Right atrium auricular region (tissue), 2 donors: ENCODE results near the gene DCC. TPM values are rescaled to one million over a fixed set of nuclear protein-coding genes. Genes with fewer than 3 reads are reported as not detected.

Experiments
- DNase-seq: peaks from one replicate; pipeline ENCODE4 v3.0.0-alpha.2; 2019; ENCODE audit warnings: low spot score
- H3K27ac ChIP-seq, 2 donors: fragments of 200-600 bp; sonication (generic); 1 replicate in 1 of 2; 2 replicates in 1 of 2; pipeline ENCODE4 v1.5.1; 2016 to 2019
- H3K27me3 ChIP-seq, 2 donors: fragments of 200-600 bp; sonication (generic); one replicate each; pipeline versions ENCODE4 v1.5.1 to v1.6.0; 2017 to 2019
- H3K36me3 ChIP-seq: fragments of 200-600 bp; sonication (generic); one replicate; pipeline ENCODE4 v1.5.1; 2016
- H3K4me1 ChIP-seq, 2 donors: fragments of 200-600 bp; sonication (generic); one replicate each; pipeline versions ENCODE4 v1.5.1 to v1.6.0; 2017 to 2019
- H3K4me3 ChIP-seq, 2 donors: fragments of 200-600 bp; sonication (generic); 1 replicate in 1 of 2; 2 replicates in 1 of 2; pipeline ENCODE4 v1.5.1; 2017 to 2019; ENCODE audit warnings: mild to moderate bottlenecking in 1 of 2, moderate library complexity in 1 of 2
- H3K9me3 ChIP-seq, 2 donors: fragments of 200-600 bp; sonication (generic); one replicate each; pipeline ENCODE4 v1.5.1; 2019
- total RNA-seq, 2 donors: library from RNA; depleted of rRNA; stranded (reverse); fragments of >200 nt; gene quantifications; one replicate each; pipeline ENCODE4 v1.1.0, GENCODE V29; 2016
- TF ChIP-seq, protein P1 (sequence below), 2 donors: fragments of 200-600 bp; sonication (generic); IDR thresholded peaks; one replicate each; pipeline ENCODE4 v1.5.1; 2019; ENCODE audit warnings: antibody characterized with exemption in 2 of 2

DCC gene
- total RNA-seq, 2 donors from 2014 or later: not detected

DNA sequence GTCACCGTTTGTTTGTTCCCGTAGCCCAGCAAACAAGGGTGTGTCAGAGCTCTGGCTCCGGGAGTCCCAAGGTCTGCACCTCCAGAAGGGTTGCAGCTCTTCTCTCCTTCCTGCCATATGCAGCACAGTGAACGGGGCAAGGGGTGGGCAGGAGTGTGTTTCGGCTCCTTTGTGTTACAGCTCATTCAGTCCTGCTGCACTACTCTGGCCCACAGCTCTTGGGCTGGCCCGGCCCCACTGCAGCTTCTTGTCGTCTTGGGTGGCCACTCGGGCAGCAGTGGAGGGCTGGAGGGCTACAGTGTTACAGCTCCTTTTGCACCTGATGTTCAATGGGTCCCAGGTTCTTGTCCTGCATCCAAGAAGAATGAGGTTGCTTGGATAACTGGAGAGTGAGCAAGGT is 408.3 kb downstream of the DCC start:
- no peaks in the 10 kb centered on the region for H3K9me3 ChIP-seq
- no peak overlapping the region for H3K27ac ChIP-seq
- H3K36me3 ChIP-seq: no peaks in the 10 kb centered on the region
- H3K4me1 ChIP-seq: no peaks in the 10 kb centered on the region
- TF ChIP-seq, protein P1, sequence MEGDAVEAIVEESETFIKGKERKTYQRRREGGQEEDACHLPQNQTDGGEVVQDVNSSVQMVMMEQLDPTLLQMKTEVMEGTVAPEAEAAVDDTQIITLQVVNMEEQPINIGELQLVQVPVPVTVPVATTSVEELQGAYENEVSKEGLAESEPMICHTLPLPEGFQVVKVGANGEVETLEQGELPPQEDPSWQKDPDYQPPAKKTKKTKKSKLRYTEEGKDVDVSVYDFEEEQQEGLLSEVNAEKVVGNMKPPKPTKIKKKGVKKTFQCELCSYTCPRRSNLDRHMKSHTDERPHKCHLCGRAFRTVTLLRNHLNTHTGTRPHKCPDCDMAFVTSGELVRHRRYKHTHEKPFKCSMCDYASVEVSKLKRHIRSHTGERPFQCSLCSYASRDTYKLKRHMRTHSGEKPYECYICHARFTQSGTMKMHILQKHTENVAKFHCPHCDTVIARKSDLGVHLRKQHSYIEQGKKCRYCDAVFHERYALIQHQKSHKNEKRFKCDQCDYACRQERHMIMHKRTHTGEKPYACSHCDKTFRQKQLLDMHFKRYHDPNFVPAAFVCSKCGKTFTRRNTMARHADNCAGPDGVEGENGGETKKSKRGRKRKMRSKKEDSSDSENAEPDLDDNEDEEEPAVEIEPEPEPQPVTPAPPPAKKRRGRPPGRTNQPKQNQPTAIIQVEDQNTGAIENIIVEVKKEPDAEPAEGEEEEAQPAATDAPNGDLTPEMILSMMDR (IDR thresholded peaks at IDR 0.05): no peak
- H3K27me3 ChIP-seq: no peaks in the 10 kb centered on the region
- no peak overlapping the region for H3K4me3 ChIP-seq
- DNase-seq: no peak

DNA sequence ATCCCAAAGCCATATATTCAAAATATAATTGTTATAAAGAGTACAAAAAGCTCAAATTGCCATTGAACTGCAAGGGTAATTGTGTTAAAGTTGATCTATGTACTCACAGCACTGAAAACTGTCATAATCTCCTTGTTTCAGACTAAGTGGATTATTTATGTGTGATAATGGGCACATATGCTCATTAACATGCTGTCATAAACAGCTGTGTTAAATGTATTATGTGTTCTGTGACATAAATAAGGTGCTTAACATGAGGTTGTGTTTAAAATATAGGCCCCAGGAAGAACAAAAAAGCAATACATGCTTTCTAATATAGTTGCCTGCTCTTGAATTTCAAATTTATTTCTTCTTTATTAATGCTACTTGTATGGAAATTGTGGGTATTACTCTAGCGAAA is 409.5 kb downstream of the DCC start:
- Histone ChIP-seq H3K27ac (no peak overlapping the region), H3K36me3 (no peaks in the 10 kb centered on the region), H3K4me3 (no peak overlapping the region), H3K27me3 (no peaks in the 10 kb centered on the region), H3K9me3 (no peaks in the 10 kb centered on the region), H3K4me1 (no peaks in the 10 kb centered on the region)
- DNase-seq: no peak
- TF ChIP-seq, protein P1 (IDR thresholded peaks at IDR 0.05): no peak

DNA sequence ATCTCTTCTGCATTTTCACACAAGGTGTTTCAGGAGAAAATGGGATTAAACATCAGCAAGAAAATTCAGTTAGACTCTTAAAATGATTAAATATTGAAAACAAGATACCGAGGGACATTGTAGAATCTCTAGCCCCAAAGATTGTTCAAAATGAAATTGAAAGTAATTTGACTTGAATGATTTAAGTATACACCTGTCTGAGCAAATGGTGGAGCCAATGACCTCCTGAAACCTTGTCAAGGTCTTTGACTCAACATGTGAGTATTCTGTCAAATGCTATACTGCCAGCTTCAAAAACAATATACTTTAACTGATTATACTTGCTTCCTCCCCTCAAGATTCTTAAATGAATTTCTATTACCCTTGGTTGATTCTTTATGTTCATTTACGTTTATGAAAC is 411.0 kb downstream of the DCC start:
- Histone ChIP-seq H3K27ac (no peak overlapping the region), H3K9me3 (no peaks in the 10 kb centered on the region), H3K4me3 (no peak overlapping the region), H3K36me3 (no peaks in the 10 kb centered on the region), H3K27me3 (no peaks in the 10 kb centered on the region), H3K4me1 (no peaks in the 10 kb centered on the region)
- DNase-seq: no peak
- TF ChIP-seq, protein P1 (IDR thresholded peaks at IDR 0.05): no peak

DNA sequence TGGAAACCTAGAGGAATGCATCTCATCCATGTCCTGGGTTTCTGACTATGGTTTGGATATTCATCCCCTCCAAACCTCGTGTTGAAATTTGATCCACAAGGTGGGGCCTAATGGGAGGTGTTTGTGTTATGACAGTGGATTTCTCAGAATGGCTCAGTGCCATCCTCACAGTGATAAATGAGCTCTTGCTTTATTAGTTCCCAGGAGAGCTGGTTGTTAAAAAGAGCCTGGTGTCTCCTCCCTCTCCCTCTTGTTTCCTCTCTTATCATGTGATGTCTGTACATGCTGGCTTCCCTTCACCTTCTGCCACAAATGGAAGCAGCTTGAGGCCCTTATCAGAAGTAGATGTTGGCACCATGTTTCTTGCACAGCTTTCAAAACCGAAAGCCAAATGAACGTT is 424.3 kb downstream of the DCC start:
- Histone ChIP-seq H3K27ac (no peak overlapping the region), H3K4me3 (no peak overlapping the region), H3K9me3 (no peaks in the 10 kb centered on the region), H3K27me3 (no peaks in the 10 kb centered on the region), H3K4me1 (no peaks in the 10 kb centered on the region), H3K36me3 (no peaks in the 10 kb centered on the region)
- no peak for DNase-seq
- TF ChIP-seq, protein P1 (IDR thresholded peaks at IDR 0.05): no peak

DNA sequence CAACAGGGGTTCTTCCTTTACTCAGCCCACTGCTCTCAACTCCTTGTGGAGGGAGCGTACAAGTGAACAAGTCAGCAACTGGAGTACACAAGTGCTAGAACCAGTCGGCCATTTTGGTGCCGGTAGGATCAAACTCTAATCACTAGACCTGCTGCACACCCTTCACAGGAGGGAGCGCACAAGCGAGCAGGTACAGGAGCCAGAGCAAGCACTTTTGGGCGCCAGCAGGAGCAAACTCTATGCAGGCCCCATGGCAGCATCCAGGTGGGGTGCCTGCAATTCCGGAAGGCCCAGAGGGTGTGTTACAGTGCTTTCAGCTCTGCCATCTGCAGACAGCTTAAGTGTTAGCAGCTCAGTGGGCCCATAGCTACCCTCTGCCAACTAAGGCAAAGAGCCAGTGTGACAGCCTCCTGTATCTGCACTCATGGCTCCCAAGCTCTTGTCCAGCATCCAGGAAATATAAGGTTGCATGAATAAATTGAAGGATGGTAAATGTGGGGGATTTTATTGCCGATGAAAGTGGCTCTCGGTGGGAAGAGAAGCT is 426.1 kb downstream of the DCC start:
- Histone ChIP-seq H3K4me3 (no peak overlapping the region), H3K27me3 (no peaks in the 10 kb centered on the region), H3K27ac (no peak overlapping the region), H3K9me3 (no peaks in the 10 kb centered on the region), H3K36me3 (no peaks in the 10 kb centered on the region), H3K4me1 (no peaks in the 10 kb centered on the region)
- TF ChIP-seq, protein P1 (IDR thresholded peaks at IDR 0.05): no peak
- DNase-seq: no peak

DNA sequence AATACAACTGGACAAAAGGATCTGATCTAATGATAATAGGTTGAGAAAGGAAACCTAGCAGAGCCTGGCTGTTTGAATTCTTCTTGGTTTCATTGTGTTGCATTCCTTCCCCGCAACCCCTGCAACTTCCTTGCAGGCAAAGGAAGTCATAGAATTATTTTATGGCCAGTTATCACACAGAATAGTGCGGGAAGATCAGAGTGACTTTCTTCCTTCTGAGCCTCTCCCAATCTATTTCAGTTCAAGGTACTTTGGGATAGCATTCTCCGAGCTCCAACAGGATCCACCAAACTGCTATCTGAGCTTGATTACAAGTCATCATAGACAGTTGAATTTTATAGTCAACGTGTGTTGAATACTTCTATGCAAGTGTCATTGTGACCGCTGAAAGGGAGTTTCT is 441.1 kb downstream of the DCC start:
- H3K4me3 ChIP-seq: no peak overlapping the region
- no peaks in the 10 kb centered on the region for H3K27me3 ChIP-seq
- no peaks in the 10 kb centered on the region for H3K4me1 ChIP-seq
- TF ChIP-seq, protein P1 (IDR thresholded peaks at IDR 0.05): no peak
- no peaks in the 10 kb centered on the region for H3K9me3 ChIP-seq
- no peak for DNase-seq
- no peaks in the 10 kb centered on the region for H3K36me3 ChIP-seq
- H3K27ac ChIP-seq: no peak overlapping the region
